Colonic mucosa (tissue), 4 donors: ENCODE results near the gene DDX17. TPM values are rescaled to one million over a fixed set of nuclear protein-coding genes. Genes with fewer than 3 reads are reported as not detected.

Experiments used
- DNase-seq: peaks from one replicate; pipeline ENCODE4 v3.0.0-alpha.2; 2020
- H3K27ac ChIP-seq: fragments of 200-600 bp; one replicate; pipeline ENCODE4 v1.8.0; 2021
- H3K27me3 ChIP-seq: fragments of 200-600 bp; one replicate; pipeline ENCODE4 v1.8.0; 2021
- H3K36me3 ChIP-seq: fragments of 200-600 bp; one replicate; pipeline ENCODE4 v1.8.0; 2021
- H3K4me1 ChIP-seq: fragments of 200-600 bp; one replicate; pipeline ENCODE4 v1.8.0; 2021; ENCODE audit warnings: mild to moderate bottlenecking
- H3K4me3 ChIP-seq: fragments of 200-600 bp; one replicate; pipeline ENCODE4 v1.8.0; 2021
- H3K9ac ChIP-seq, 2 donors: one replicate each; pipeline ENCODE4 v1.7.0; 2013; ENCODE audit warnings: control low read depth in 2 of 2, low read depth in 2 of 2, low read length in 2 of 2
- H3K9me3 ChIP-seq: fragments of 200-600 bp; one replicate; pipeline ENCODE4 v1.8.0; 2021
- CTCF ChIP-seq: fragments of 200-600 bp; IDR thresholded peaks from one replicate; pipeline ENCODE4 v1.8.0; 2022; ENCODE audit warnings: antibody characterized with exemption, mild to moderate bottlenecking
- intact Hi-C: fragments of 100-400 bp; cut with DNase I; formaldehyde crosslinking; loops from one replicate; pipeline ENCODE4 v1.14.1; 2022
- total RNA-seq, 2 donors: library from RNA; stranded (reverse); fragmentation: NEBNext Ultra II Directional in 1 of 2; extraction: Animal tissue kit (Norgen Biotek cat#: 25700) in 1 of 2; gene quantifications; one replicate each; pipeline ENCODE4 v1.2.1, GENCODE V29; 2021
- donor health status: healthy.
- donor health status: DM: no; HTN: no; CAD: no.
- donor health status: DM: no; HTN: no; CAD: no.

DDX17 gene
- total RNA-seq, 2 donors from 2014 or later: 333 to 359 TPM

- intact Hi-C loops: no loop called here
- Histone ChIP-seq H3K36me3 (no peaks in the 10 kb centered on the region), H3K27ac (no peak overlapping the region), H3K27me3 (no peaks in the 10 kb centered on the region), H3K9me3 (no peaks in the 10 kb centered on the region), H3K4me1 (no peaks in the 10 kb centered on the region), H3K4me3 (no peak overlapping the region), H3K9ac (no peak overlapping the region)
- DNase-seq: no peak
- TF ChIP-seq CTCF: no peak
These were observed 70.1 kb downstream of the DDX17 start for GRCh38 chr22:38435965-38436364.

- Histone ChIP-seq H3K9ac (no peak overlapping the region), H3K9me3 (no peaks in the 10 kb centered on the region), H3K4me3 (no peak overlapping the region), H3K27ac (no peak overlapping the region), H3K27me3 (no peaks in the 10 kb centered on the region), H3K4me1 (no peaks in the 10 kb centered on the region), H3K36me3 (no peaks in the 10 kb centered on the region)
- no peak for TF ChIP-seq CTCF
- intact Hi-C loops: no loop called here
- DNase-seq: no peak
These were observed 71.1 kb downstream of the DDX17 start for GRCh38 chr22:38435010-38435409.

- Histone ChIP-seq H3K9ac (no peak overlapping the region), H3K27me3 (no peaks in the 10 kb centered on the region), H3K9me3 (no peaks in the 10 kb centered on the region), H3K36me3 (no peaks in the 10 kb centered on the region), H3K4me3 (no peak overlapping the region), H3K27ac (no peak overlapping the region), H3K4me1 (no peaks in the 10 kb centered on the region)
- intact Hi-C loops: no loop called here
- DNase-seq: no peak
- TF ChIP-seq CTCF: no peak
These were observed 72.2 kb downstream of the DDX17 start for GRCh38 chr22:38433871-38434270.

Other genes starting within 250 kb of the DDX17 start
- gene TMEM184B, start 233.3 kb downstream of the DDX17 start, total RNA-seq: 10 to 100 TPM; 58.8 to 61.6 TPM
- gene CSNK1E, start 188.9 kb downstream of the DDX17 start, total RNA-seq: 10 to 100 TPM; 97.0 to 97.2 TPM
- not detected for gene KCNJ4, start 51.1 kb downstream of the DDX17 start, total RNA-seq
- 10 to 100 TPM; 26.7 to 29.1 TPM for gene KDELR3, start 38.2 kb downstream of the DDX17 start, total RNA-seq
- gene DMC1, start 63.9 kb upstream of the DDX17 start, total RNA-seq: 1 to 10 TPM; 2.0 to 3.0 TPM
- 1 to 10 TPM in 1 of 2 donors, under 1 TPM in 1; 0.21 to 2.0 TPM for gene FAM227A, start 150.1 kb upstream of the DDX17 start, total RNA-seq
- 10 to 100 TPM; 27.4 to 38.1 TPM for gene CBY1, start 150.3 kb upstream of the DDX17 start, total RNA-seq
- 100 to 1,000 TPM in 1 of 2 donors, 10 to 100 TPM in 1; 97.1 to 149 TPM for gene TOMM22, start 175.6 kb upstream of the DDX17 start, total RNA-seq
- 100 to 1,000 TPM in 1 of 2 donors, 10 to 100 TPM in 1; 52.4 to 108 TPM for gene JOSD1, start 194.6 kb upstream of the DDX17 start, total RNA-seq
- gene GTPBP1, start 199.6 kb upstream of the DDX17 start, total RNA-seq: 10 to 100 TPM; 64.6 to 65.6 TPM
- gene SUN2, start 249.7 kb upstream of the DDX17 start, total RNA-seq: 100 to 1,000 TPM; 106 to 123 TPM